ENCODE results near the gene TPK1. TPM values are rescaled to one million over a fixed set of nuclear protein-coding genes. Genes with fewer than 3 reads are reported as not detected.

The TPK1 gene
- total RNA-seq, 4 donors from 2014 or later = 0.59 to 178 (median 8.8) TPM

- intact Hi-C loops (cut with DNase I; ENCODE audit: low total_unique reads) = no loop called here
Observed at GRCh38 chr7:144835155-144835611, 670 bp downstream of the TPK1 start.

GRCh38 chr7:144834641-144835144, 1.2 kb downstream of the TPK1 start:
- no peak for DNase-seq
- Histone ChIP-seq H3K27ac (peak overlapping the region; percentile 93 to 94), H3K36me3 (no peaks in the 10 kb centered on the region), H3K9me3 (peaks cover 0 to 2% of the 10 kb centered on the region in 2 donors), H3K4me3 (peak overlapping the region; percentile 78 to 81), H3K4me1 (peaks cover 0 to 5% of the 10 kb centered on the region in 2 donors), H3K27me3 (no peaks in the 10 kb centered on the region)
- intact Hi-C loops (cut with DNase I; ENCODE audit: low total_unique reads) = no loop called here
- no peak for TF ChIP-seq CTCF (IDR thresholded peaks at IDR 0.05)
- TF ChIP-seq POLR2A (IDR thresholded peaks at IDR 0.05) = no peak

More at GRCh38 chr7:144835155-144835611, 670 bp downstream of the TPK1 start:
- Histone ChIP-seq H3K36me3 (no peaks in the 10 kb centered on the region), H3K27me3 (no peaks in the 10 kb centered on the region), H3K4me3 (peak overlapping the region; percentile 78 to 81), H3K4me1 (peaks cover 0 to 5% of the 10 kb centered on the region in 2 donors), H3K9me3 (peaks cover 0 to 2% of the 10 kb centered on the region in 2 donors), H3K27ac (peak overlapping the region; percentile 93 to 94)
- peak; percentile 33 to 37 for DNase-seq
- no peak for TF ChIP-seq POLR2A (IDR thresholded peaks at IDR 0.05)
- TF ChIP-seq CTCF (IDR thresholded peaks at IDR 0.05) = no peak

GRCh38 chr7:144830811-144831210, 5.0 kb downstream of the TPK1 start:
- DNase-seq = no peak
- Histone ChIP-seq H3K9me3 (no peaks in the 10 kb centered on the region), H3K27ac (no peak overlapping the region), H3K27me3 (no peaks in the 10 kb centered on the region), H3K36me3 (no peaks in the 10 kb centered on the region), H3K4me1 (peaks cover 0 to 5% of the 10 kb centered on the region in 2 donors), H3K4me3 (no peak overlapping the region)
- TF ChIP-seq CTCF (IDR thresholded peaks at IDR 0.05) (no peak), POLR2A (IDR thresholded peaks at IDR 0.05) (no peak)
- intact Hi-C loops (cut with DNase I; ENCODE audit: low total_unique reads) = no loop called here

GRCh38 chr7:144830024-144830785, 5.6 kb downstream of the TPK1 start:
- DNase-seq = no peak
- TF ChIP-seq POLR2A (IDR thresholded peaks at IDR 0.05) (no peak), CTCF (IDR thresholded peaks at IDR 0.05) (no peak)
- no peak overlapping the region for H3K4me3 ChIP-seq
- no peak overlapping the region for H3K27ac ChIP-seq
- no peaks in the 10 kb centered on the region for H3K27me3 ChIP-seq
- H3K36me3 ChIP-seq = no peaks in the 10 kb centered on the region
- intact Hi-C loops (cut with DNase I; ENCODE audit: low total_unique reads) = no loop called here
- no peaks in the 10 kb centered on the region for H3K9me3 ChIP-seq
- H3K4me1 ChIP-seq = peaks cover 0 to 5% of the 10 kb centered on the region in 2 donors

GRCh38 chr7:144827621-144828020, 8.2 kb downstream of the TPK1 start:
- Histone ChIP-seq H3K9me3 (no peaks in the 10 kb centered on the region), H3K4me3 (no peak overlapping the region), H3K36me3 (no peaks in the 10 kb centered on the region), H3K27ac (no peak overlapping the region), H3K27me3 (no peaks in the 10 kb centered on the region), H3K4me1 (no peaks in the 10 kb centered on the region)
- no peak for DNase-seq
- TF ChIP-seq POLR2A (IDR thresholded peaks at IDR 0.05) (no peak), CTCF (IDR thresholded peaks at IDR 0.05) (no peak)
- intact Hi-C loops (cut with DNase I; ENCODE audit: low total_unique reads) = no loop called here

Measured in uterus (tissue), 4 donors.